Measurements from ENCODE around the gene CCDC137.

The CCDC137 gene

GRCh38 chr17:81666342-81667191, at the start of gene CCDC137, which contains the start of gene OXLD1:
Gene CCDC137, plus strand, starts transcription at chr17:81666737. Its CDS starts 30 bp downstream, at chr17:81666767.
Gene OXLD1, minus strand, starts transcription at chr17:81666605. Its CDS starts 28 bp downstream, at chr17:81666577.
- TF ChIP-seq CTCF (IDR thresholded peaks at IDR 0.05): no peak

GRCh38 chr17:81616877-81617276, 49.7 kb upstream of the CCDC137 start:
- no peak for TF ChIP-seq CTCF (IDR thresholded peaks at IDR 0.05)

GRCh38 chr17:81621494-81622130, 44.9 kb upstream of the CCDC137 start:
- TF ChIP-seq CTCF (IDR thresholded peaks at IDR 0.05): no peak

- no peak for TF ChIP-seq CTCF (IDR thresholded peaks at IDR 0.05)
Measured at GRCh38 chr17:81630274-81630673, 36.3 kb upstream of the CCDC137 start.

- TF ChIP-seq CTCF (IDR thresholded peaks at IDR 0.05): no peak
Measured at GRCh38 chr17:81631482-81631881, 35.1 kb upstream of the CCDC137 start.

- no peak for TF ChIP-seq CTCF (IDR thresholded peaks at IDR 0.05)
Measured at GRCh38 chr17:81635431-81635830, 31.1 kb upstream of the CCDC137 start.

- TF ChIP-seq CTCF (IDR thresholded peaks at IDR 0.05): no peak
Measured at GRCh38 chr17:81635973-81636504, 30.5 kb upstream of the CCDC137 start.
